Activated T-helper 17 cell treated with anti-CD3 and anti-CD28 coated beads, Interleukin-2, amount 50 U/mL, for 72 hours (primary cell): ENCODE results near the gene RNF223. TPM values are rescaled to one million over a fixed set of nuclear protein-coding genes. Genes with fewer than 3 reads are reported as not detected.

Experiments
- ATAC-seq: fragments of 150-1000 bp; cut with Tn5 transposase; replicated peaks from 2 replicates; pipeline ENCODE4 v1.10.0; 2021; ENCODE audit warnings: mild to moderate bottlenecking, moderate library complexity
- H3K27ac Mint-ChIP-seq: one replicate; pipeline ENCODE4 v1.8.0; 2022; ENCODE audit warnings: mixed read lengths
- H3K27me3 Mint-ChIP-seq: one replicate; pipeline ENCODE4 v1.8.0; 2022; ENCODE audit warnings: mixed read lengths
- H3K36me3 Mint-ChIP-seq: one replicate; pipeline ENCODE4 v1.8.0; 2022; ENCODE audit warnings: low read depth, mild to moderate bottlenecking, mixed read lengths
- H3K4me1 Mint-ChIP-seq: one replicate; pipeline ENCODE4 v1.8.0; 2022; ENCODE audit warnings: mixed read lengths
- H3K4me3 Mint-ChIP-seq: one replicate; pipeline ENCODE4 v1.8.0; 2022; ENCODE audit warnings: mild to moderate bottlenecking, mixed read lengths
- H3K9me3 Mint-ChIP-seq: one replicate; pipeline ENCODE4 v1.8.0; 2022; ENCODE audit warnings: mixed read lengths
- total RNA-seq, 2 donors: library from RNA; stranded (reverse); gene quantifications; one replicate each; pipeline ENCODE4 v1.2.3, GENCODE V29; 2022

RNF223 gene
- not detected for total RNA-seq

DNA sequence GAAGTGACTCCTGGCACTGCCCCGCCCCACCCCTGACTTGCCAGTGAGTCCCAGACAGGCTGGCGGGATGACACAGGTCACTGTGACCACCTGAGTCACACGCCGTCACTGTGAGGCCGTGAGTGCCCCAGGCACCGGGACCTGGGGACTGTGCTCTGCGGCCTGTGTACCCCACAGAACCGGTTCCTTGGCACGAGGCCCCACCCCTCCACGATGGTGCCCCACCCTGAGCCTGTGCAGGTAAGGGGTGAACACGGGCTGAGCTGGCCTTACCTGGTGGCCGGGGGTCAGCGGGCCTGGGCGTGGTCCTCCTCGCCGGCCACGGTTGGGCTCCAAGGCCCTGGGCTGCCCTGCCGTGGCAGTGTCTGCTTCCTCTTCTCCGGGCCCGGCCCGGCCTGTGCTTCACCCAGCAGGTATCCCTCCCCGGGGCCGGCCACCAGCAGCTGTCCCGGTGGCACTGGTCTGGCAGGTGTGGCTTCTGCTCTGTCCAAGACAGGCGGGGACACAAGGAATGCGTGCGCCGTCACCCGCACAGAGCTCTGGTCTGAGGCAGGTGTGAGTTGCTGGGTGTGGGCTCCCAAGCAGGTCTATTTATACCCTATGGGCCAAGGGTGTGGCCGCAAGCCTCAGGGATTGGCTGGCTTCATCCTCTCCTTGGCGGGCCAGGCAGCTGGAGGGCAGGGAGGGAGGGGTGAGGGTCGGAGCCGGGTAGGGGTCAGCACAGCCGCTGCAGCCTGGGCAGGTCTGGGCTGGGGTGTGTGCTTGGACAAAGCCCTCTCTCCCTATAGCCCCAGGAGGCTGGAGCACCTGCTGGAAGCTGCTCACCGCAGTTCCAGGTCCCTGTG is at the start of gene RNF223:
Gene RNF223, minus strand, starts transcription at position 564 of the 845 bp plus-strand sequence. CDS start 1,740 bp downstream, outside the sequence.
- H3K27me3 Mint-ChIP-seq = peaks cover 4% of the 10 kb centered on the region
- H3K27ac Mint-ChIP-seq = no peak within 1 kb of the TSS
- H3K4me3 Mint-ChIP-seq = no peak within 1 kb of the TSS
- no peaks in the 10 kb centered on the region for H3K9me3 Mint-ChIP-seq
- no peaks in the 10 kb centered on the region for H3K4me1 Mint-ChIP-seq
- no peaks in the 10 kb centered on the region for H3K36me3 Mint-ChIP-seq
- no peak for ATAC-seq

DNA sequence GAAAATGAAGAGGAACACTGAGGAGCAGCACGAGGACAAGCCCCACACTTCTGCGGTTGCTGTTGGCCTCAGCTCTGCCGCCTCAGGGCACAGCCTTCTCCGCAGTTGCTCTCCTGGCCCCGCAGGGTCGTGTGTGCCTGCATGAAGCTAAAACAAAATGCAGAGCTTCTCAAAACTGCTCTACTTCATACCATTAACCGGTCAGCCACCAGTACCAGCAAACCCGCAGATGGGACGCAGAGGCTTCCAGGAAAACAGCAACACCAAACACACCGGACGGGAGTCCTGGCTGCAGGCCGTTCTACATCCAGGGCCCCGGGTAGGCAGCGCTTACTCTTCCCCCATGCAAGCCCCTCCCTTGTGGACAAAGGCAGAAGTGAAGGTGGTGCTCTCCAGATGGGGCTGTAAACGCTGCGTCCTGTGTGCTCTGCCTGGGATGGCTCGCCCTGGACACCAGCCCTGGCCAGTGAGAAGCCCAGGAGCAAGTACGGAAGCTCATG is 48.9 kb upstream of the RNF223 start:
- Mint-ChIP-seq H3K4me1 (no peaks in the 10 kb centered on the region), H3K27ac (peak overlapping the region; percentile 63), H3K4me3 (peak overlapping the region; percentile 36), H3K36me3 (no peaks in the 10 kb centered on the region), H3K27me3 (no peaks in the 10 kb centered on the region), H3K9me3 (no peaks in the 10 kb centered on the region)
- ATAC-seq = no peak

DNA sequence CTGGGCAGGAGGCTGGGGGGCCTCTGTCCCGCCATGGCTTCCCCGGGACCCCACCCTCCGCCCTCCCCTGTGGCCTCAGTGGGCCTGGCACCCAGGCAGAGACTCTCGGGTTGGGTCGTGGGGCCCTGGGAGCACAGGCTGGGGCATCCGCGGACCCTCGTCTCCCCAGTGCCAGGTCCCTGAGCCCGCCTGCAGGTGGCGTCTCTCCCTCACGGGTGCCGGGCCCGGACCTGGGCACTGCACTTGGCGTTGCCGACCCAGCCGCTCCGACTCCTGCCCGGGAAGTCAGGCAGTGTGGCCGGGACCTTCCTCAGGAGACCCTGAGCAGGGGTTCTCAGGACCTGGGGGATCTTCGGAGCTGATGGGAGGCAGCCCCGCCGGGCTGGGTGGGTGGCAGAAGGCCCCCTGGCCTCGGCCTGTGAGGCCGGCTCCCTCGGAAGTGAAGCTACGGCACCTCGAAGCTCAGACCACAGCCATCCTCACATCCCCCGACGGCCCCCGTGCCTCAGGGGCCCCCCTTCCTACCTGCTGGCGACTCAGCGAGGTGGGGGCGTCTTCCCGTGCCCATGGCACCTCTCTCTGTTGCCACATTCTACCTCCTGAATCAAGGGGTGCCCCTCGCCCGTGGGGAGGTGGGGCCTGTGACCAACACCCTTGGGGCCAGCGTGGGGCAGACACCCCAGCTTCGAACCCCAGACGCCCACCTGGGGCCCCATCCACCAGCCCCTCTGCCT is 48.1 kb upstream of the RNF223 start:
- ATAC-seq = peak; percentile 97
- Mint-ChIP-seq H3K36me3 (no peaks in the 10 kb centered on the region), H3K9me3 (no peaks in the 10 kb centered on the region), H3K27ac (no peak overlapping the region), H3K27me3 (no peaks in the 10 kb centered on the region), H3K4me1 (no peaks in the 10 kb centered on the region), H3K4me3 (peak overlapping the region; percentile 36)

DNA sequence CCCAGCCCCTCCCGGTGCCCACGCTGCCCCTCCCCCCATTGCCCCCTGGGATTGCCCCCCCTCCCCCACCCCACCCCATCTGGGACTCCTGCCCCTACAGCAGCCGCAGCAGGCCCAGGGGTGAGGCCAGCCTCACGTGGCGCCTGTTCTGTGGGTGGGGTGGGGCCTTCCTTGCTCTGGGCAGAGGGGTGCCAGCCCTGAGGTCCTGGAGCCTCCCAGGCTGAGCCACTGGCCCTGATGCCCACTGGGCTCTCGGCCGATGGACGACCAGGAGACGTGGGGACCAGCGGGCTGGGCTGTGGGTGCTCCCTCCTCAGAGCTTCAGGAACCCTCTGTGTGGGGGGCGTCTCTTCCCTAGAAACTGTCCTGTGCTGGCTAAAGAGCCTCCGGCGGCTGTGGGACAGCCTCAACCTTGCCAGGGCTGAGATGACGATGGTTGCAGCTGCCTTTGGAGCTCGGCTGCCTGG is 47.5 kb upstream of the RNF223 start:
- Mint-ChIP-seq H3K27me3 (no peaks in the 10 kb centered on the region), H3K36me3 (no peaks in the 10 kb centered on the region), H3K4me1 (no peaks in the 10 kb centered on the region), H3K27ac (no peak overlapping the region), H3K4me3 (no peak overlapping the region), H3K9me3 (no peaks in the 10 kb centered on the region)
- peak; percentile 42 for ATAC-seq

DNA sequence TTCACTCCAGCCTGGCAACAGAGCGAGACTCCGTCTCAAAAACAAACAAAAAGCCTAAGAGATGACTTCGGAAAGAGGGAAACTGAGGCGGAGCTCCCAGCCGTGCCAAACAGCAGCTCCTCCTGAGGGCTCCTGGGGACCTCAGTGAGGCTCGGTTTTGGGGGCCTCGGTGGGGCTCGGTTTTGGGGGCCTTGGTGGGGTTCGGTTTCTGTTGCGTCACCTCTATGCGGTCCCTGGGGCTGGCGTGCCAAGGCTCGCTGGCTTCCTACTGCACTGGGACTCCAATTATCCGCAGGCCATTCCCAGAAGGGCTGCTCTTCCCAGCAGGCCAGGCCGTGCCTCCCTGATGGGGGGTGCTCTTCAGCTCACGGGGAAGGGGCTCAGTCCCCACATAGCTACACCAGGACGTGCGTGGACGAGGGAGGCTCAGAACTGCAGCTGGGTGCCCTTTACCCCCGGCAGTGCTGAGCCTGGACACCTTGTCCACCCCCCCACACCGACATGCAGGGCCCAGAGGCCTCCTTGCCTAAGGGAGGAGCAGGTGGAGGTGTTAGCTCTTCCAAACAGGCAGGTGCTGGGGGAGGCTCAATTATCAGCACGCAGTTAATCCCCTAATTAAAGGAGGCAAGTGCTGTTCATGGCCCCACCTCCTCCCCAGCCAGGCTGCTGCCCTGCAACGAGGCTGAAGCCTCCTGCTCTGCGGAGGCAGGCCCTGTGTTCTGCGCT is 46.9 kb upstream of the RNF223 start:
- Mint-ChIP-seq H3K36me3 (no peaks in the 10 kb centered on the region), H3K4me1 (no peaks in the 10 kb centered on the region), H3K4me3 (no peak overlapping the region), H3K27me3 (no peaks in the 10 kb centered on the region), H3K9me3 (no peaks in the 10 kb centered on the region), H3K27ac (no peak overlapping the region)
- no peak for ATAC-seq

DNA sequence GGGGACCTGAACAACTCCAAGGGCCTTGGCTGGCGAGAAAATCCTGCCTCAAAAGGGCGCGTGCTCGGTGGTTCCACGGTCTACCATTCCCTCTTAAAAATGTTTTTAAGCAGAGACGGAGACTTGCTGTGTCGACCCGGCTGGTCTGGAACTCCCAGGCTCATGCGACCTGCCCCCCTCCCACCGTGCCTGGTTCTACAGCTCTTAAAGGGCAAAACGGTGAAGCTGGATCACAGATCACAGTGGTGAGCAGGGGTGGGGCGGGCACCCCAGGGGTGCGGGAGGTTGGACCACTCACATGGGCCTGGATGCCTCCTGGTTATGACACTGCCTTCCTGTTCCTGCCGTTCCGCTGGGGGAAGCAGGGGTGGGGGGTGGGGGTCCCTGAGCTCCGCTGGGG is 46.0 kb upstream of the RNF223 start:
- Mint-ChIP-seq H3K9me3 (no peaks in the 10 kb centered on the region), H3K27me3 (no peaks in the 10 kb centered on the region), H3K36me3 (no peaks in the 10 kb centered on the region), H3K4me3 (no peak overlapping the region), H3K27ac (no peak overlapping the region), H3K4me1 (no peaks in the 10 kb centered on the region)
- ATAC-seq = no peak

DNA sequence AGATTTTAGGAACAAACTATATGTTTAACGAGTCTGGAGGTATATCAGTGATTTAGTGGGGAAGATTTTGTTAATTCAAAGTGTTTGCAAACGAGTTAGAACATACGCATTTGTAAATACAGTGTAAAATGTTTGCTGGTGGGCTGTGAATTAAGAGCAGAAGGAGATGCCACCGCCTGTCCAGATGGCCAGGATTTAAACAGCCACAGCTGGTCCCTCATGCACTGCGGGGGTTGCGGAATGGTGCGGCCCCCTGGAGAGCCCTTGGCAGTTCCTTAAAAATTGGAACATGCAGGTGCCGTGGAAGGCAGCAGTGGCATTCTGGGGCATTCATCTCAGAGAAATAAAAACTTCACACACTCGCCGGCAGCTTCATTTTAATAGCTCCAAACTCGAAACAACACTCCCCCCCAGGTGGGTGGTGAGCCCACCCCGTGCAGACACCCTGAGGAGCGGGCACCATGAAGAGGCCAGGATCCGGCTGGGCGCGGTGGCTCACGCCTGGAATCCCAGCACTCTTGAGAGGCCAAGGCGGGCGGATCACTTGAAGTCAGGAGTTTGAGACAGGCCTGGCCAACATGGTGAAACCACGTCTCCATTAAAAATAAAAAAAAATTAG is 45.3 kb upstream of the RNF223 start:
- ATAC-seq = no peak
- no peaks in the 10 kb centered on the region for H3K9me3 Mint-ChIP-seq
- no peak overlapping the region for H3K4me3 Mint-ChIP-seq
- no peaks in the 10 kb centered on the region for H3K4me1 Mint-ChIP-seq
- no peaks in the 10 kb centered on the region for H3K27me3 Mint-ChIP-seq
- no peak overlapping the region for H3K27ac Mint-ChIP-seq
- no peaks in the 10 kb centered on the region for H3K36me3 Mint-ChIP-seq

DNA sequence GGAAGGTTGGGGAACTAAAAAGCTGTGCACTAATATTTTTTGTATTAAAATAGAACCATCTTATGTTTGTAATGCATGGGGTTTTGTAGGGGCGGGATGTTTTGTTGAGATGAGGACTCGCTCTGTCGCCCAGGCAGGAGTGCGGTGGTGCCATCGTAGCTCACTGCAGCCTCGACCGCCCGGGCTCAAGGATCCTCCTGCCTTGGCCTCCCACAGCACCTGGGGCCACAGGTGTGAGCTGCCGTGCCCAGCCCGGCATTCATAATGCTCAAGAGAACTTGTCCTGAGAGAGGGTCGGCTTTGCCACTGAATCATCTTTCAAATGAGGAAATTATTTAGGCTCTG is 44.7 kb upstream of the RNF223 start:
- H3K36me3 Mint-ChIP-seq = no peaks in the 10 kb centered on the region
- H3K27ac Mint-ChIP-seq = no peak overlapping the region
- H3K27me3 Mint-ChIP-seq = no peaks in the 10 kb centered on the region
- ATAC-seq = no peak
- no peaks in the 10 kb centered on the region for H3K4me1 Mint-ChIP-seq
- no peak overlapping the region for H3K4me3 Mint-ChIP-seq
- H3K9me3 Mint-ChIP-seq = no peaks in the 10 kb centered on the region

DNA sequence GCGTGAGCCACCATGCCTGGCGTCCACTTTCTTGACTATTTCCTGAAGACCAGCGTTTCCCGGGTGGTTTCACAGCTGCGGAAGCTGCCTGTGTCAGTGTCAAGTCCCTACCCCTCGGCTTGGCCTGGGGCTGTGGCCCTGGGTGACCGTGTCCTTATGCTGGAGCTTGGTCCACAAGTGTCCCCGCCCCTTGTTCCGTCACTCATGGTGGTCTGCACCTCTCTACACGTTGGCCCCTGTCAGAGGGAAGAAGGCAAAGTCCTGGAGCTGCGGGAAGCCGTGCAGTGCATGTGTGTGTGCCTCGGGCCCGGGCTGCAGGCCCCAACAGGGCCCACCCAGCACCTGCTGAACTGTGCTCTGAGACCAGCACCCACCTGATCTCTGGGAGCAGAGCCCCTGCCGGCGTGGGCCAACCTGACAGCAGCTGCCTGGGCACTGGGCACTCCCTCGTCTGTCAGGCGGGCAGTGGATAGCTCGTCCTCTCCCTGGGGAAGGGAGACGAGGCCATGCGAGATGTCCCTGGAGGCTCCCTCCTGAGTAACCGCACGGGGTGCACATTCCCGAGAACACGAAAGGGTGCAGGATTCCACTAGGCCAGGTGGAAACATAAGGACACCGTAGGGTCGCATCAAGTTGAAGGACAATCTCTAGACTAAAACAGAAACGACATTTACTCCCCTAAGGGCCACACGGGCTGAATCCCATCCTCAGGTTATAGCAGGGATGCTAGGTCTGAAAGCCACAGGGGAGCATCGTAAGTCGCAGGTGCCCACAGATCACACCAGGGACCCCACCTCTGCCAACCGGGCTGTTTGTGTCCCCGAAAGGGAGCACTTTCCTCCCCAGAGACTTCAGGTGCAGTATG is 44.1 kb upstream of the RNF223 start:
- Mint-ChIP-seq H3K4me1 (no peaks in the 10 kb centered on the region), H3K27me3 (no peaks in the 10 kb centered on the region), H3K4me3 (peak overlapping the region; percentile 74), H3K36me3 (peaks cover 6% of the 10 kb centered on the region), H3K9me3 (no peaks in the 10 kb centered on the region), H3K27ac (no peak overlapping the region)
- no peak for ATAC-seq

DNA sequence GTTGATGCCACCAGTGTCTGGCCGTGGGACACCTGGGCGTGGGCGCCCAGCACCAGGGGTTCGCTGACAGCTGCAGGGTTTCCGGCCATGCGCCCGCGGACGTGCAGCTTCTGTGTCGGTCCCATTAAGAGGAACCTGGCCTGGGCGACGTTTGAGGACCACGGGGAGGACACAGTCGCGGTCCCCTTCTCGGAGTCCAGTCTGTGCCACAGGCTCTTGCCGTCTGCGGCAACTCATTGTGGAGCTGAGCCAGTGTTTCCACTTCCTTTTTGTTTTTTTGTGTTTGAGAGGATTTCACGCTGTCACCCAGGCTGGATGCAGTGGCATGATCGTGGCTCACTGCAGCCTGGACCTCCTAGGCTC is 43.3 kb upstream of the RNF223 start:
- ATAC-seq = no peak
- Mint-ChIP-seq H3K4me1 (no peaks in the 10 kb centered on the region), H3K4me3 (peak overlapping the region; percentile 74), H3K27me3 (no peaks in the 10 kb centered on the region), H3K9me3 (no peaks in the 10 kb centered on the region), H3K27ac (no peak overlapping the region), H3K36me3 (peaks cover 13% of the 10 kb centered on the region)

DNA sequence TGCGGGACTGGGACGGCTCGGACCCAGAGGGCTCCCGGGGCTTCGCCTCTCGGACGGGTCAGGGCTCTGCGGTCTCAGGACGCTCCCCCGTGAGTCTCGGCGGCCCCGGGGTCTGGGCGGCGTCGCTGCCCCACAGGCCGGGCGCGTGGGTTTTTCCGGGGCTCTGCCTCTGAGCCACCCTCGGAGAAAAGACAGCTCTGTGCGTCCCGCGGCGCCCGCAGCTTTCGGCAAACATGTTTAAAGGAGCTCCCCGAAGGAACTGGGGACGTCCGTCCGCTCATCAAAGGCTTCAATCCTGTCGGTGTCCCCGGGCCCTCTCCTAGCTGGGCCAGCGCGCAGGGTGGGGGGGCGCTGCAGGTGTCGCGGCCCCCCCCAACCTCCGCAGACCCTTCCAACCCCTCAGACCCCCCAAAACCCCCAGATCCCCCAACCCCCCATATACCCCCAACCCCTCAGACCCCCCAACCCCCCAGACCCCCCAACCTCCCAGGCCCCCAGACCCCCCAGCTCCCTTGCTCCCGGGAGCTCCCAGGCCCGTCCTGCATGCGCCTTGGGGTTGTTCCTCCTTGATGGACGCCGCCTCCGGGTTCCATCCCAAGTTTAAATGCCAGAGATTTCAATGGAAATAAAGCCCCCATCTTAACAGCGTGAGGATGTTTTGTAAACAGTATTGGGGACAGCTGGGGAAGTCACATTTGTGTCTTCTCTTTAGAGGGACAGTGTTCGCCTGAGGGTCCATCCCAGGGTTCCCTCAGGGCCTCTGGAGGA is 42.8 kb upstream of the RNF223 start:
- peak; percentile 11 for ATAC-seq
- H3K9me3 Mint-ChIP-seq = no peaks in the 10 kb centered on the region
- H3K4me1 Mint-ChIP-seq = no peaks in the 10 kb centered on the region
- peaks cover 17% of the 10 kb centered on the region for H3K36me3 Mint-ChIP-seq
- peak overlapping the region; percentile 74 for H3K4me3 Mint-ChIP-seq
- no peak overlapping the region for H3K27ac Mint-ChIP-seq
- no peaks in the 10 kb centered on the region for H3K27me3 Mint-ChIP-seq

DNA sequence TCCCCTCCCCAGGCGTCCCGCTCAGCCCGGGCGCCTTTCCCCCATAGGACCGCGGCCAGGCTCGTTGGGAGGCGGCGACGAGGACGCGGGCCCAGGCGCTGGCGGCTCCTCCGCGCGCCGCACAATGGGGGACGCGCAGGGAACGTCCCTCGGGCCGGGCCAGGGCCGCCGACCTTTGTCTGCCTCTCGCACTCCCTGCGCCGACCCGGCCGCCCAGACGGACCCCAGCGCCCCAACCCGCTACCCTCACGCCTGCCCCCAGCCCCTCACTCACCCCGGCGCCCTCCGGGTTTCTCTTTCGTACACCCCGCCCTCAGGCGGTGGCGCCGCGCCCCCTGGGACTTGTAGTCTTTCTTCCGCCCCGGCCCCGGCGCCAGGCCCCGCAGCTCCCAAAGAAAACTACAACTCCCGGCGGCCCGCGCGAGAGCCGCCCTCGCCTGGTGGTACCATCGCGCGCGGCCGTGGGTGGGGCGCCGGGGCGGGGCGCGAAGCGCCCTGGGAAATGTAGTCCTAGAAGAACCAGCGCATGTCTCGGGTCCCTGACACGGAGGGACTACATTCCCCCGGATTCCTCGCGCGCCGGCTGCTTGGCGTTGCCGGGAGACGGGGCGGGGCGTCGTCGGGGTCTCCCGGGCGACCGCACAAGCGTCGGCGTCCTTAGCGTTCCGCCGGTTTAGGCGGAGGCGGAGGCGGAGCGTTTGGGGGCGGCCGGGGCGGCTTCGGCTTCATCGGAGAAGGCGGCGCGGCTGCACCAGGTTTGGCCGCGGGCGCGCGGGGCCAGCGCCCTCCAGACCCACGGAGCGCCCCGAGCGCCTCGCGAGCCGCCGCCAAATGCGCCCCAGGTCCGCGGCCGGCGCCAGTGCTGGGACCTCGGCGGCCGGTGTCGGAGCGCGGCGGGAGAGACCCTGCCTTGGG is 41.9 kb upstream of the RNF223 start, which contains the start of gene C1orf159:
Gene C1orf159, minus strand, starts transcription at position 304 of the 915 bp plus-strand sequence. CDS start 24,546 bp downstream, outside the sequence.
- no peaks in the 10 kb centered on the region for H3K4me1 Mint-ChIP-seq
- H3K27me3 Mint-ChIP-seq = no peaks in the 10 kb centered on the region
- peak; percentile 96 for ATAC-seq
- H3K4me3 Mint-ChIP-seq = peak within 1 kb of the TSS; percentile 76
- H3K27ac Mint-ChIP-seq = peak within 1 kb of the TSS; percentile 74
- H3K36me3 Mint-ChIP-seq = peaks cover 17% of the 10 kb centered on the region
- H3K9me3 Mint-ChIP-seq = no peaks in the 10 kb centered on the region
